Retinal pigment epithelial cell (primary cell): ENCODE measurements around the gene CTBP2.

ENCODE experiments used
- DNase-seq: peaks from one replicate; pipeline ENCODE4 v3.0.0-alpha.2; 2010; ENCODE audit warnings: low read depth
- H3K4me3 ChIP-seq: 2 replicates; pipeline ENCODE4 v1.5.1; 2011; ENCODE audit warnings: mild to moderate bottlenecking, low read length, control low read depth, moderate library complexity
- TF ChIP-seq, protein P1 (sequence below): conservative IDR thresholded peaks from 2 replicates; pipeline ENCODE4 v1.5.1; 2011; ENCODE audit warnings: low read depth, low read length, control low read depth, inconsistent platforms

CTBP2 gene

GRCh38 chr10:124975977-124976514, 184.3 kb downstream of the CTBP2 start:
- no peak for DNase-seq
- TF ChIP-seq, protein P1, sequence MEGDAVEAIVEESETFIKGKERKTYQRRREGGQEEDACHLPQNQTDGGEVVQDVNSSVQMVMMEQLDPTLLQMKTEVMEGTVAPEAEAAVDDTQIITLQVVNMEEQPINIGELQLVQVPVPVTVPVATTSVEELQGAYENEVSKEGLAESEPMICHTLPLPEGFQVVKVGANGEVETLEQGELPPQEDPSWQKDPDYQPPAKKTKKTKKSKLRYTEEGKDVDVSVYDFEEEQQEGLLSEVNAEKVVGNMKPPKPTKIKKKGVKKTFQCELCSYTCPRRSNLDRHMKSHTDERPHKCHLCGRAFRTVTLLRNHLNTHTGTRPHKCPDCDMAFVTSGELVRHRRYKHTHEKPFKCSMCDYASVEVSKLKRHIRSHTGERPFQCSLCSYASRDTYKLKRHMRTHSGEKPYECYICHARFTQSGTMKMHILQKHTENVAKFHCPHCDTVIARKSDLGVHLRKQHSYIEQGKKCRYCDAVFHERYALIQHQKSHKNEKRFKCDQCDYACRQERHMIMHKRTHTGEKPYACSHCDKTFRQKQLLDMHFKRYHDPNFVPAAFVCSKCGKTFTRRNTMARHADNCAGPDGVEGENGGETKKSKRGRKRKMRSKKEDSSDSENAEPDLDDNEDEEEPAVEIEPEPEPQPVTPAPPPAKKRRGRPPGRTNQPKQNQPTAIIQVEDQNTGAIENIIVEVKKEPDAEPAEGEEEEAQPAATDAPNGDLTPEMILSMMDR, result no peak
- H3K4me3 ChIP-seq, result no peak overlapping the region

DNA sequence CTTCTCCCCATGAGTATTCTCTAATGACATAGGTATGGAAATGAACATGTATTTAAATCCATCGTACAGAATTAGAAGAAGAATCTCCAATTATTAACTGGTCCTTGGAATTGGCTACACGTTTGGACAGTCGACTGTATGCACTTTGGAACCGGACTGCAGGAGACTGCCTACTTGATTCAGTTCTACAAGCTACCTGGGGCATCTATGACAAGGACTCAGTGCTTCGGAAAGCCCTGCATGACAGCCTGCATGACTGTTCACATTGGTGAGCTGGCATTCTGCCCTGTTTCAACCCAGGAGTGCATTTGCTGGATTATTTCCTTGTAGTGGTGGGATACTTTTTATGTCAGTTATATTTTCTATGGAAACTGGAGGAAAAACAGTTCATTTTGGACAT, 186.2 kb downstream of the CTBP2 start:
- DNase-seq, result no peak
- TF ChIP-seq, protein P1, result no peak
- no peak overlapping the region for H3K4me3 ChIP-seq

DNA sequence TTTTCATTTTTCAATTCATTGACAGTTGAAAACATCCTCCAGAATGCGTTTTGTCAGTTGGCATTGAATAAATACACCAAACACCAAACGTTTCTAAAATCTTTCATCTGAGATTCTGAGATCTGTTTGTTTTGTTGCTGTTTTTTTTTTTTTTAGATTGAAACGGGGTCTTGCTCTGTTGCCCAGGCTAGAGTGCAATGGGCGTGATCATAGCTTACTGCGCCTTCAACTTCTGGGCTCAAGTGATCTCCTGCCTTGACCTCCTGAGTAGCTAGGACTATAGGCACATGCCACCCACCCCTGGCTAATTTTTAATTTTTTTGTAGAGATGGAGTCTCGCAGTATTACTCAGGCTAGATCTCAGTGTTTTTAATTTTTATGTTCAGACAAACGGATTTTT, 187.7 kb downstream of the CTBP2 start:
- TF ChIP-seq, protein P1, result no peak
- H3K4me3 ChIP-seq, result no peak overlapping the region
- no peak for DNase-seq

GRCh38 chr10:124971276-124971675, 189.1 kb downstream of the CTBP2 start:
- TF ChIP-seq, protein P1, result no peak
- H3K4me3 ChIP-seq, result no peak overlapping the region
- no peak for DNase-seq

DNA sequence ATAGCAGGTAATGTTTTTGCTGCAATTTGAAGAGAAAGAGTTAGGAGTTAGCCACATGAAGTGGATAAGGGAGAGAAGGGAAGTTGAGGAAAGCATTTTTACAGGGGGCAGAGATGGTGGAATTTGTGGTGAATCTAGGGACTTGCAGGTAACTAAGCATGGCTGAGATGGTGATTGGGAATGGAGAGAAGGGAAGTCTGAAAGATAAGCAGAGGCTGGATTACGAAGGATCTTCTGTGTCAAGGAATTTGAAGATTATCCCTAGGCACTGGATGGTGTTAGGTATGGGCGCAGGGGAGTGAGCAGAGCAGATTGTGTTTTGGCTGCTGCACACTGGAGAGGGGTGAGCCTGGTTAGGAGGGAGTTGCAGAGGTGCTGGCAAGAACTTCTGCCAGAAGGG, 193.1 kb downstream of the CTBP2 start:
- DNase-seq, result no peak
- H3K4me3 ChIP-seq, result no peak overlapping the region
- TF ChIP-seq, protein P1, result no peak

- H3K4me3 ChIP-seq, result no peak overlapping the region
- TF ChIP-seq, protein P1, result no peak
- DNase-seq, result no peak
Measured at GRCh38 chr10:124966008-124966407, 194.4 kb downstream of the CTBP2 start.

- TF ChIP-seq, protein P1, result no peak
- no peak for DNase-seq
- no peak overlapping the region for H3K4me3 ChIP-seq
Measured at GRCh38 chr10:124963866-124964720, 196.3 kb downstream of the CTBP2 start.
